ENCODE measurements around the gene STK32A.

DNA sequence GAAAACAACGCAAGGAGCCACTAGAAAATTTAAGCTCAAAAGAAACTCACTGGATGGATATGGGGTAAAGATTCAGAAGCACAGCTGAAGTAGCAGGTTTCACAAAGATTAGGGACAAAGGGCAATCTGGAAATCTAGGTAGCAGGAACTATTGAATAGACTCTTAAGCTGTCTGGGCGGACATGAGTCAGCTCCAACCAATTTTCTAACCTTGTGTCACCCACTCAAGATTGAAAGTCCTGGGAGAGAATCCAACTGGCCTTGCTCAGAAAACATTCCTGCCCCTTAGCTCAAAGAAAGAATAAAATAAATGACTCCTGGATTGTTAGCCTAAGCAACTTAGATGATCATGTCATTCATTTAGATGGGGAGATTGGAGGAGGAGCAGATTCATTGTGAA, 69.2 kb downstream of the STK32A start:
- no peak for TF ChIP-seq POLR2A (IDR thresholded peaks at IDR 0.05; ENCODE audit: low read depth, low read length)
- TF ChIP-seq TAF1 (IDR thresholded peaks at IDR 0.05; ENCODE audit: borderline replicate concordance, low read depth, low read length): no peak

Measured in GM12892 (cell line).